ENCODE data around the gene KAZN.

Gene KAZN

GRCh38 chr1:14625572-14625971 is 27.1 kb downstream of the KAZN start:
- TF ChIP-seq CTCF (IDR thresholded peaks at IDR 0.05; ENCODE audit: borderline replicate concordance, control extremely low read depth, extremely low read depth, insufficient read depth, missing control alignments), result no peak
- in situ Hi-C loops (cut with MboI; ENCODE audit: low sequenced_read_pairs, unreplicated experiment), result no loop called here
- DNase-seq (ENCODE audit: low spot score), result no peak

- no peak for DNase-seq (ENCODE audit: low spot score)
- in situ Hi-C loops (cut with MboI; ENCODE audit: low sequenced_read_pairs, unreplicated experiment), result no loop called here
- TF ChIP-seq CTCF (IDR thresholded peaks at IDR 0.05; ENCODE audit: borderline replicate concordance, control extremely low read depth, extremely low read depth, insufficient read depth, missing control alignments), result no peak
These were observed 27.5 kb downstream of the KAZN start for GRCh38 chr1:14625996-14626395.

GRCh38 chr1:14626869-14627607 is 28.6 kb downstream of the KAZN start:
- in situ Hi-C loops (cut with MboI; ENCODE audit: low sequenced_read_pairs, unreplicated experiment), result no loop called here
- DNase-seq (ENCODE audit: low spot score), result no peak
- TF ChIP-seq CTCF (IDR thresholded peaks at IDR 0.05; ENCODE audit: borderline replicate concordance, control extremely low read depth, extremely low read depth, insufficient read depth, missing control alignments), result no peak

- in situ Hi-C loops (cut with MboI; ENCODE audit: low sequenced_read_pairs, unreplicated experiment), result no loop called here
- TF ChIP-seq CTCF (IDR thresholded peaks at IDR 0.05; ENCODE audit: borderline replicate concordance, control extremely low read depth, extremely low read depth, insufficient read depth, missing control alignments), result no peak
- no peak for DNase-seq (ENCODE audit: low spot score)
These were observed 29.4 kb downstream of the KAZN start for GRCh38 chr1:14627608-14628489.

- no peak for TF ChIP-seq CTCF (IDR thresholded peaks at IDR 0.05; ENCODE audit: borderline replicate concordance, control extremely low read depth, extremely low read depth, insufficient read depth, missing control alignments)
- in situ Hi-C loops (cut with MboI; ENCODE audit: low sequenced_read_pairs, unreplicated experiment), result no loop called here
- no peak for DNase-seq (ENCODE audit: low spot score)
These were observed 31.0 kb downstream of the KAZN start for GRCh38 chr1:14629363-14630014.

GRCh38 chr1:14630986-14631385 is 32.5 kb downstream of the KAZN start:
- TF ChIP-seq CTCF (IDR thresholded peaks at IDR 0.05; ENCODE audit: borderline replicate concordance, control extremely low read depth, extremely low read depth, insufficient read depth, missing control alignments), result no peak
- in situ Hi-C loops (cut with MboI; ENCODE audit: low sequenced_read_pairs, unreplicated experiment), result no loop called here
- no peak for DNase-seq (ENCODE audit: low spot score)
